ENCODE data around the gene CMIP. TPM values are rescaled to one million over a fixed set of nuclear protein-coding genes. Genes with fewer than 3 reads are reported as not detected.

The CMIP gene
- total RNA-seq, 1 experiment from 2014 or later, result 68.0 TPM

GRCh38 chr16:81680444-81681275 is 236.1 kb downstream of the CMIP start:
- H3K27me3 ChIP-seq (replicated peaks; ENCODE audit: control insufficient read depth, insufficient read depth, low read length), result no peaks in the 10 kb centered on the region
- no peak for TF ChIP-seq CTCF (IDR thresholded peaks at IDR 0.05; ENCODE audit: insufficient read depth in 1 of 2, low read depth in 1 of 2, low read length in 1 of 2, severe bottlenecking in 1 of 2, unreplicated experiment in 1 of 2)
- H3K4me3 ChIP-seq (ENCODE audit: low read depth, low read length), result no peak overlapping the region
- no peaks in the 10 kb centered on the region for H3K4me1 Mint-ChIP-seq (ENCODE audit: low read depth, unreplicated experiment)
- H3K27me3 Mint-ChIP-seq (ENCODE audit: insufficient read depth, unreplicated experiment), result no peaks in the 10 kb centered on the region
- no peaks in the 10 kb centered on the region for H3K9me3 Mint-ChIP-seq (ENCODE audit: unreplicated experiment)
- DNase-seq, result no peak
- POLR2A ChIA-PET, result no interaction called here
- intact Hi-C loops (cut with micrococcal nuclease; ENCODE audit: unreplicated experiment), result no loop called here
- peak overlapping the region; percentile 4 for H3K27ac Mint-ChIP-seq (ENCODE audit: unreplicated experiment)
- CTCF ChIA-PET, result no interaction called here
- H3K9me3 ChIP-seq, result no peaks in the 10 kb centered on the region
- no peaks in the 10 kb centered on the region for H3K4me1 ChIP-seq
- H3K36me3 ChIP-seq (ENCODE audit: control insufficient read depth, insufficient read depth, low read length), result peaks cover 3% of the 10 kb centered on the region
- no TSS peak for BruUV-seq (replicated peaks)
- H3K4me3 Mint-ChIP-seq (ENCODE audit: unreplicated experiment), result no peak overlapping the region
- H3K36me3 Mint-ChIP-seq (ENCODE audit: insufficient read depth, unreplicated experiment), result peaks cover 35% of the 10 kb centered on the region

- H3K27me3 Mint-ChIP-seq (ENCODE audit: insufficient read depth, unreplicated experiment), result no peaks in the 10 kb centered on the region
- no peak for TF ChIP-seq CTCF (IDR thresholded peaks at IDR 0.05; ENCODE audit: insufficient read depth in 1 of 2, low read depth in 1 of 2, low read length in 1 of 2, severe bottlenecking in 1 of 2, unreplicated experiment in 1 of 2)
- DNase-seq, result no peak
- CTCF ChIA-PET, result no interaction called here
- Histone ChIP-seq H3K4me3 (ENCODE audit: low read depth, low read length) (no peak overlapping the region), H3K4me1 (no peaks in the 10 kb centered on the region), H3K36me3 (ENCODE audit: control insufficient read depth, insufficient read depth, low read length) (peaks cover 3% of the 10 kb centered on the region), H3K27me3 (replicated peaks; ENCODE audit: control insufficient read depth, insufficient read depth, low read length) (no peaks in the 10 kb centered on the region), H3K9me3 (no peaks in the 10 kb centered on the region)
- no TSS peak for BruUV-seq (replicated peaks)
- POLR2A ChIA-PET, result no interaction called here
- H3K4me1 Mint-ChIP-seq (ENCODE audit: low read depth, unreplicated experiment), result no peaks in the 10 kb centered on the region
- intact Hi-C loops (cut with micrococcal nuclease; ENCODE audit: unreplicated experiment), result no loop called here
- H3K9me3 Mint-ChIP-seq (ENCODE audit: unreplicated experiment), result no peaks in the 10 kb centered on the region
- peaks cover 35% of the 10 kb centered on the region for H3K36me3 Mint-ChIP-seq (ENCODE audit: insufficient read depth, unreplicated experiment)
- peak overlapping the region; percentile 4 for H3K27ac Mint-ChIP-seq (ENCODE audit: unreplicated experiment)
- no peak overlapping the region for H3K4me3 Mint-ChIP-seq (ENCODE audit: unreplicated experiment)
These were observed 236.7 kb downstream of the CMIP start for GRCh38 chr16:81681311-81681710.

GRCh38 chr16:81684242-81684837 is 239.7 kb downstream of the CMIP start:
- no peaks in the 10 kb centered on the region for H3K27me3 Mint-ChIP-seq (ENCODE audit: insufficient read depth, unreplicated experiment)
- intact Hi-C loops (cut with micrococcal nuclease; ENCODE audit: unreplicated experiment), result no loop called here

More at GRCh38 chr16:81684242-81684837, 239.7 kb downstream of the CMIP start:
- DNase-seq, result no peak
- Histone ChIP-seq H3K4me3 (ENCODE audit: low read depth, low read length) (no peak overlapping the region), H3K36me3 (ENCODE audit: control insufficient read depth, insufficient read depth, low read length) (peaks cover 3% of the 10 kb centered on the region), H3K27me3 (replicated peaks; ENCODE audit: control insufficient read depth, insufficient read depth, low read length) (no peaks in the 10 kb centered on the region), H3K4me1 (no peaks in the 10 kb centered on the region), H3K9me3 (no peaks in the 10 kb centered on the region)
- no peak overlapping the region for H3K4me3 Mint-ChIP-seq (ENCODE audit: unreplicated experiment)
- TF ChIP-seq CTCF (IDR thresholded peaks at IDR 0.05; ENCODE audit: insufficient read depth in 1 of 2, low read depth in 1 of 2, low read length in 1 of 2, severe bottlenecking in 1 of 2, unreplicated experiment in 1 of 2), result no peak
- H3K27ac Mint-ChIP-seq (ENCODE audit: unreplicated experiment), result no peak overlapping the region
- H3K4me1 Mint-ChIP-seq (ENCODE audit: low read depth, unreplicated experiment), result no peaks in the 10 kb centered on the region
- BruUV-seq (replicated peaks), result no TSS peak
- H3K36me3 Mint-ChIP-seq (ENCODE audit: insufficient read depth, unreplicated experiment), result peaks cover 33% of the 10 kb centered on the region
- ChIA-PET CTCF (interaction anchor here (0.7 kb wide), 1 partner anchor 16 kb away, joined by 5 read pairs; no protein-coding TSS in a partner anchor), POLR2A (no interaction called here)
- H3K9me3 Mint-ChIP-seq (ENCODE audit: unreplicated experiment), result no peaks in the 10 kb centered on the region
